ENCODE measurements around the gene POC1A. TPM values are rescaled to one million over a fixed set of nuclear protein-coding genes. Genes with fewer than 3 reads are reported as not detected.

The POC1A gene
- total and polyA plus RNA-seq, 10 of the 15 experiments (the other 5 are each of a cell fraction or from before 2014, with no cell fraction given): 8.5 to 49.8 (median 23.5) TPM

- Histone ChIP-seq H4K20me1 (ENCODE audit: control insufficient read depth, insufficient read depth) (no peaks in the 10 kb centered on the region), H2AFZ (ENCODE audit: control insufficient read depth, low read depth, low read length) (no peak overlapping the region), H3K36me3 (ENCODE audit: control insufficient read depth in 2 of 2, insufficient read depth in 2 of 2, low read length in 1 of 2) (peaks cover 0 to 3% of the 10 kb centered on the region in 2 experiments; a peak in 2 of 4 replicates), H3K9ac (ENCODE audit: control insufficient read depth, insufficient read depth, low read length) (no peak overlapping the region), H3K4me1 (ENCODE audit: control insufficient read depth, insufficient read depth, low read length) (peaks cover 25% of the 10 kb centered on the region), H3K27ac (ENCODE audit: control insufficient read depth, insufficient read depth) (no peak overlapping the region), H3K4me3 (no peak overlapping the region), H3K27me3 (replicated peaks in 1 of 2; ENCODE audit: control insufficient read depth in 2 of 2, insufficient read depth in 2 of 2, low read length in 1 of 2) (no peaks in the 10 kb centered on the region), H3K79me2 (ENCODE audit: control insufficient read depth, insufficient read depth, low read length) (no peaks in the 10 kb centered on the region), H3K9me3 (replicated peaks; ENCODE audit: control insufficient read depth, insufficient read depth, low read length) (no peaks in the 10 kb centered on the region), H3K4me2 (ENCODE audit: control insufficient read depth, insufficient read depth) (no peak overlapping the region)
- ChIA-PET CTCF (no interaction called here), SMC1A (ENCODE audit: uncharacterized antibody, unreplicated experiment) (no interaction called here), POLR2A (no interaction called here), RAD21 (ENCODE audit: unreplicated experiment) (no interaction called here)
- WGBS (ENCODE audit: insufficient coverage, insufficient replicate concordance, low lambda C conversion rate, missing lambda C conversion rate): 96% methylated on average over 4 of the region's 4 CpGs
- ATAC-seq (no peak), DNase-seq (ENCODE audit: low read depth, low spot score) (no peak), FAIRE-seq (no peak)
- intact Hi-C loops (cut with micrococcal nuclease; ENCODE audit: unreplicated experiment): no loop called here
- in situ Hi-C loops (cut with MboI): no loop called here
- TF ChIP-seq JUND (IDR thresholded peaks at IDR 0.05; ENCODE audit: low read depth, low read length) (no peak), SPI1 (IDR thresholded peaks at IDR 0.05; ENCODE audit: borderline replicate concordance, insufficient read depth, low read depth, low read length) (no peak), MLLT1 (IDR thresholded peaks at IDR 0.05) (no peak), TCF12 (IDR thresholded peaks at IDR 0.05; ENCODE audit: low read depth, low read length) (no peak), CREB1 (IDR thresholded peaks at IDR 0.05; ENCODE audit: low read depth) (no peak), EGR1 (IDR thresholded peaks at IDR 0.05; ENCODE audit: borderline replicate concordance in 1 of 2, low read depth in 2 of 2, low read length in 2 of 2) (no peak), POLR2AphosphoS5 (IDR thresholded peaks at IDR 0.05; ENCODE audit: low read length) (no peak), SMAD1 (IDR thresholded peaks at IDR 0.05; ENCODE audit: low read depth, partially characterized antibody) (no peak)
- TF ChIP-seq, protein P1, sequence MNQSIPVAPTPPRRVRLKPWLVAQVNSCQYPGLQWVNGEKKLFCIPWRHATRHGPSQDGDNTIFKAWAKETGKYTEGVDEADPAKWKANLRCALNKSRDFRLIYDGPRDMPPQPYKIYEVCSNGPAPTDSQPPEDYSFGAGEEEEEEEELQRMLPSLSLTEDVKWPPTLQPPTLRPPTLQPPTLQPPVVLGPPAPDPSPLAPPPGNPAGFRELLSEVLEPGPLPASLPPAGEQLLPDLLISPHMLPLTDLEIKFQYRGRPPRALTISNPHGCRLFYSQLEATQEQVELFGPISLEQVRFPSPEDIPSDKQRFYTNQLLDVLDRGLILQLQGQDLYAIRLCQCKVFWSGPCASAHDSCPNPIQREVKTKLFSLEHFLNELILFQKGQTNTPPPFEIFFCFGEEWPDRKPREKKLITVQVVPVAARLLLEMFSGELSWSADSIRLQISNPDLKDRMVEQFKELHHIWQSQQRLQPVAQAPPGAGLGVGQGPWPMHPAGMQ (IDR thresholded peaks at IDR 0.05; ENCODE audit: borderline replicate concordance): no peak
- BruUV-seq (replicated peaks): no TSS peak
Measured at GRCh38 chr3:52089691-52090090, 64.5 kb downstream of the POC1A start.

Measured in GM12878 (cell line).